ENCODE data around the gene SLC25A52. TPM values are rescaled to one million over a fixed set of nuclear protein-coding genes. Genes with fewer than 3 reads are reported as not detected.

Gene SLC25A52
- polyA plus RNA-seq, 1 of the 3 experiments (the other 2 are of a cell fraction): 0.03 TPM

DNA sequence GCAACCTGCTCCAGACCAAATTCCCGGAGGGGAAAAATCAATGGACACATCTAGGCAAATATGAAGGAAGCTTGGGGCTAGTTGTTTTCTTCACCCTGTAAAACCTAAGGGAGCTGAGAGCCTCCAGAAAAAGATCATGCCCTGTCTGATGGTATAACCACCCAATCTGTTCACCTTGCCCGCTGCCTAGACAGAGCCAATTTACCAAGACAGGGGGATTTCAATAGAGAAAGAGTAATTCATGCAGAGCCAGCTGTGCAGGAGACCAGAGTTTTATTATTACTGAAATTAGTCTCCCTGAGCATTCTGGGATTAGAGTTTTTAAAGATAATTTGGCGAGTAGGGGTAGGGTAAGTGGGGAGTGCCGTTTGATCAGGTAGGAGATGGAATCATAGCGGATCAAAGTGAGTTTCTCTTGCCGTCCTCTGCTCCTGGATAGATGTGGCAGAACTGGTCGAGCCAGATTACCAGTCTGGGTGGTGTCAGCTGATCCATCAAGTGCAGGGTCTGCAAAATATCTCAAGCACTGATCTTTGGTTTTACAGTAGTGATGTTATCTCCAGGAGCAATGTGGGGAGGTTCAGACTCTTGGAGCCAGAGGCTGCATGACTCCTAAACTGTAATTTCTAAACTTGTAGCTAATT, 41.2 kb downstream of the SLC25A52 start:
- POLR2A ChIA-PET: no interaction called here
- no peaks in the 10 kb centered on the region for H3K9me2 ChIP-seq
- no peaks in the 10 kb centered on the region for H3F3A ChIP-seq (replicated peaks; ENCODE audit: insufficient read depth)
- WGBS (ENCODE audit: low lambda C conversion rate): 36% methylated on average over 7 of the region's 7 CpGs
- CTCF ChIA-PET: interaction anchor here (0.8 to 1.9 kb wide), 4 partner anchors 12 to 163 kb away, joined by 3 to 7 read pairs (median 3); no protein-coding TSS in a partner anchor
- no peaks in the 10 kb centered on the region for H3K27me3 ChIP-seq (ENCODE audit: insufficient read depth)
- H3K9ac ChIP-seq: no peak overlapping the region
- TF ChIP-seq TAF1 (IDR thresholded peaks at IDR 0.05; ENCODE audit: borderline replicate concordance, low read depth, low read length) (no peak), CHD2 (IDR thresholded peaks at IDR 0.05; ENCODE audit: low read length, partially characterized antibody) (no peak), TEAD4 (IDR thresholded peaks at IDR 0.05; ENCODE audit: borderline replicate concordance, insufficient read depth) (no peak), RXRA (IDR thresholded peaks at IDR 0.05; ENCODE audit: borderline replicate concordance, low read depth) (no peak), FOXM1 (IDR thresholded peaks at IDR 0.05; ENCODE audit: low read depth) (no peak), RCOR1 (IDR thresholded peaks at IDR 0.05; ENCODE audit: low read length) (no peak), ELF1 (IDR thresholded peaks at IDR 0.05) (no peak)
- TF ChIP-seq, protein P1, sequence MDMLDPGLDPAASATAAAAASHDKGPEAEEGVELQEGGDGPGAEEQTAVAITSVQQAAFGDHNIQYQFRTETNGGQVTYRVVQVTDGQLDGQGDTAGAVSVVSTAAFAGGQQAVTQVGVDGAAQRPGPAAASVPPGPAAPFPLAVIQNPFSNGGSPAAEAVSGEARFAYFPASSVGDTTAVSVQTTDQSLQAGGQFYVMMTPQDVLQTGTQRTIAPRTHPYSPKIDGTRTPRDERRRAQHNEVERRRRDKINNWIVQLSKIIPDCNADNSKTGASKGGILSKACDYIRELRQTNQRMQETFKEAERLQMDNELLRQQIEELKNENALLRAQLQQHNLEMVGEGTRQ (IDR thresholded peaks at IDR 0.05; ENCODE audit: borderline replicate concordance, low read depth, low read length): no peak
- TF ChIP-seq, protein P2, sequence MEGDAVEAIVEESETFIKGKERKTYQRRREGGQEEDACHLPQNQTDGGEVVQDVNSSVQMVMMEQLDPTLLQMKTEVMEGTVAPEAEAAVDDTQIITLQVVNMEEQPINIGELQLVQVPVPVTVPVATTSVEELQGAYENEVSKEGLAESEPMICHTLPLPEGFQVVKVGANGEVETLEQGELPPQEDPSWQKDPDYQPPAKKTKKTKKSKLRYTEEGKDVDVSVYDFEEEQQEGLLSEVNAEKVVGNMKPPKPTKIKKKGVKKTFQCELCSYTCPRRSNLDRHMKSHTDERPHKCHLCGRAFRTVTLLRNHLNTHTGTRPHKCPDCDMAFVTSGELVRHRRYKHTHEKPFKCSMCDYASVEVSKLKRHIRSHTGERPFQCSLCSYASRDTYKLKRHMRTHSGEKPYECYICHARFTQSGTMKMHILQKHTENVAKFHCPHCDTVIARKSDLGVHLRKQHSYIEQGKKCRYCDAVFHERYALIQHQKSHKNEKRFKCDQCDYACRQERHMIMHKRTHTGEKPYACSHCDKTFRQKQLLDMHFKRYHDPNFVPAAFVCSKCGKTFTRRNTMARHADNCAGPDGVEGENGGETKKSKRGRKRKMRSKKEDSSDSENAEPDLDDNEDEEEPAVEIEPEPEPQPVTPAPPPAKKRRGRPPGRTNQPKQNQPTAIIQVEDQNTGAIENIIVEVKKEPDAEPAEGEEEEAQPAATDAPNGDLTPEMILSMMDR (IDR thresholded peaks at IDR 0.05): no peak
- TF ChIP-seq, protein P3, sequence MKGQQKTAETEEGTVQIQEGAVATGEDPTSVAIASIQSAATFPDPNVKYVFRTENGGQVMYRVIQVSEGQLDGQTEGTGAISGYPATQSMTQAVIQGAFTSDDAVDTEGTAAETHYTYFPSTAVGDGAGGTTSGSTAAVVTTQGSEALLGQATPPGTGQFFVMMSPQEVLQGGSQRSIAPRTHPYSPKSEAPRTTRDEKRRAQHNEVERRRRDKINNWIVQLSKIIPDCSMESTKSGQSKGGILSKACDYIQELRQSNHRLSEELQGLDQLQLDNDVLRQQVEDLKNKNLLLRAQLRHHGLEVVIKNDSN (IDR thresholded peaks at IDR 0.05; ENCODE audit: borderline replicate concordance, low read depth): no peak
- TF ChIP-seq, protein P4, sequence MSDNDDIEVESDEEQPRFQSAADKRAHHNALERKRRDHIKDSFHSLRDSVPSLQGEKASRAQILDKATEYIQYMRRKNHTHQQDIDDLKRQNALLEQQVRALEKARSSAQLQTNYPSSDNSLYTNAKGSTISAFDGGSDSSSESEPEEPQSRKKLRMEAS (IDR thresholded peaks at IDR 0.05; ENCODE audit: low read depth): no peak
- H3K4me3 ChIP-seq (ENCODE audit: low read depth in 2 of 2, low read length in 1 of 2): no peak overlapping the region
- no peak overlapping the region for H2AFZ ChIP-seq (ENCODE audit: low read depth)
- H3K36me3 ChIP-seq (replicated peaks in 1 of 2; ENCODE audit: control insufficient read depth in 1 of 2, insufficient read depth in 2 of 2, low read length in 1 of 2): no peaks in the 10 kb centered on the region
- no peak for DNase-seq
- H4K20me1 ChIP-seq (ENCODE audit: insufficient read depth): no peaks in the 10 kb centered on the region
- H3K4me1 ChIP-seq (ENCODE audit: control insufficient read depth in 1 of 2, insufficient read depth in 2 of 2, low read depth in 1 of 2, low read length in 1 of 2): peaks cover 0 to 3% of the 10 kb centered on the region in 2 experiments; a peak in 1 of 4 replicates
- no peaks in the 10 kb centered on the region for H3K9me3 ChIP-seq
- no peak overlapping the region for H3K4me2 ChIP-seq
- no peaks in the 10 kb centered on the region for H3K79me2 ChIP-seq (ENCODE audit: insufficient read depth)
- no peak overlapping the region for H3K27ac ChIP-seq (ENCODE audit: low read depth in 2 of 2, low read length in 1 of 2)

DNA sequence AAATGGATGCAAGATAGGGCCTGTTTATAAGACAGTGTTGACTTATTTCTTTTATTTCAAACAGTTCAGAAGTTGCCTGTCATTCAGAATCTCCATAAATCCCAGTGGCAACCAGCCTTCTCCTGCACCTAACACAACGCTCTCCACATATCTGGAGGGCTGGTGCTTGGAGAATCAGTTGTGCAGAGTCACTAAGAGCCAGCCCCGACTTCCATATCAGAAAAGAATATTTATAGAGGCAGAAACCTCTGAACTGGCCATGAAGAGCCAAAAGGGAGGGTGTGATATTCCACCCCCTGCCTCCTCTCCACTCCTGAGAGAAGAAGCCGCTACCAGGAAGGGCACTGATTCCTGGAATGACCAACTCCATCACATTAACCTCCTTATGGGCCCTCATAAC, 42.3 kb downstream of the SLC25A52 start:
- no peak overlapping the region for H3K4me3 ChIP-seq (ENCODE audit: low read depth in 2 of 2, low read length in 1 of 2)
- no peaks in the 10 kb centered on the region for H3K9me3 ChIP-seq
- H3K9ac ChIP-seq: no peak overlapping the region
- DNase-seq: no peak
- ChIA-PET POLR2A (no interaction called here), CTCF (interaction anchor here (0.8 kb wide), 1 partner anchor 161 kb away, joined by 3 read pairs; no protein-coding TSS in a partner anchor)
- no peaks in the 10 kb centered on the region for H3K79me2 ChIP-seq (ENCODE audit: insufficient read depth)
- no peaks in the 10 kb centered on the region for H3K27me3 ChIP-seq (ENCODE audit: insufficient read depth)
- no peaks in the 10 kb centered on the region for H3K36me3 ChIP-seq (replicated peaks in 1 of 2; ENCODE audit: control insufficient read depth in 1 of 2, insufficient read depth in 2 of 2, low read length in 1 of 2)
- H3K4me1 ChIP-seq (ENCODE audit: control insufficient read depth in 1 of 2, insufficient read depth in 2 of 2, low read depth in 1 of 2, low read length in 1 of 2): no peaks in the 10 kb centered on the region
- no peak overlapping the region for H2AFZ ChIP-seq (ENCODE audit: low read depth)
- no peaks in the 10 kb centered on the region for H3K9me2 ChIP-seq
- TF ChIP-seq EP300 (IDR thresholded peaks at IDR 0.05; ENCODE audit: borderline replicate concordance in 1 of 2, low read depth in 1 of 2, low read length in 1 of 2): no peak
- TF ChIP-seq TCF12 (IDR thresholded peaks at IDR 0.05): no peak
- no peak for TF ChIP-seq NRF1 (IDR thresholded peaks at IDR 0.05; ENCODE audit: low read depth, low read length)
- TF ChIP-seq YY1 (IDR thresholded peaks at IDR 0.05; ENCODE audit: low read depth): no peak
- no peak overlapping the region for H3K27ac ChIP-seq (ENCODE audit: low read depth in 2 of 2, low read length in 1 of 2)
- H3F3A ChIP-seq (replicated peaks; ENCODE audit: insufficient read depth): no peaks in the 10 kb centered on the region
- 30% methylated on average over 3 of the region's 3 CpGs for WGBS (ENCODE audit: low lambda C conversion rate)
- H4K20me1 ChIP-seq (ENCODE audit: insufficient read depth): no peaks in the 10 kb centered on the region
- no peak overlapping the region for H3K4me2 ChIP-seq

Data from SK-N-SH (cell line).